ENCODE measurements around the gene ARHGEF7. TPM values are rescaled to one million over a fixed set of nuclear protein-coding genes. Genes with fewer than 3 reads are reported as not detected.

ARHGEF7 gene
- total RNA-seq, 4 donors from 2014 or later = 11.5 to 57.2 (median 36.5) TPM

DNA sequence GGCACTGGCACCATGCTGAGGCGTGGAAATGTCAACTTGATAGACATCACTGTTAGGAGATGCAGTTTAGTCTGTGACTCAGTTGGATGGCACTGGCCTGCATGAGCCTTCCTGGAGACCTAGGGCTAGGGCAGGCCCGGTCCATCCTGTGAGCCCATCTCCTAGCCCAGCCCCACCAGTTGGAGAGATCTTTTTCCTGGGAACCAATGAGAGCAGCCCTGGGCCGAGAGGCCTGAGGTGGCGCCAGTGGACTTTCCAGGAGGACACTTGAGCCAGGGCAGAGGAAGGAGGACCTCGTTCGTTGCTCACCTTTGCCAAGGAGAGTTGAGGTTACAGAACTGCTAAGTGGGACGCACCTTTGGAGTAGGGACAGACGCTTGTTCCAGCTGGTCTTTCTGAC is 104.8 kb downstream of the ARHGEF7 start:
- Histone ChIP-seq H3K27me3 (no peaks in the 10 kb centered on the region), H3K27ac (peak overlapping the region in 3 of 4 donors; percentile 40 to 58 (median 46)), H3K4me1 (peaks cover 4 to 70% (median 6%) of the 10 kb centered on the region in 3 donors), H3K36me3 (peaks cover 0 to 34% (median 0%) of the 10 kb centered on the region in 3 donors), H3K9me3 (no peaks in the 10 kb centered on the region), H3K4me3 (no peak overlapping the region)
- no peak for DNase-seq
- WGBS, 2 donors = 77 to 89% methylated on average over 7 of the region's 8 CpGs
- TF ChIP-seq, protein P1, sequence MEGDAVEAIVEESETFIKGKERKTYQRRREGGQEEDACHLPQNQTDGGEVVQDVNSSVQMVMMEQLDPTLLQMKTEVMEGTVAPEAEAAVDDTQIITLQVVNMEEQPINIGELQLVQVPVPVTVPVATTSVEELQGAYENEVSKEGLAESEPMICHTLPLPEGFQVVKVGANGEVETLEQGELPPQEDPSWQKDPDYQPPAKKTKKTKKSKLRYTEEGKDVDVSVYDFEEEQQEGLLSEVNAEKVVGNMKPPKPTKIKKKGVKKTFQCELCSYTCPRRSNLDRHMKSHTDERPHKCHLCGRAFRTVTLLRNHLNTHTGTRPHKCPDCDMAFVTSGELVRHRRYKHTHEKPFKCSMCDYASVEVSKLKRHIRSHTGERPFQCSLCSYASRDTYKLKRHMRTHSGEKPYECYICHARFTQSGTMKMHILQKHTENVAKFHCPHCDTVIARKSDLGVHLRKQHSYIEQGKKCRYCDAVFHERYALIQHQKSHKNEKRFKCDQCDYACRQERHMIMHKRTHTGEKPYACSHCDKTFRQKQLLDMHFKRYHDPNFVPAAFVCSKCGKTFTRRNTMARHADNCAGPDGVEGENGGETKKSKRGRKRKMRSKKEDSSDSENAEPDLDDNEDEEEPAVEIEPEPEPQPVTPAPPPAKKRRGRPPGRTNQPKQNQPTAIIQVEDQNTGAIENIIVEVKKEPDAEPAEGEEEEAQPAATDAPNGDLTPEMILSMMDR (IDR thresholded peaks at IDR 0.05) = no peak
- TF ChIP-seq POLR2A (IDR thresholded peaks at IDR 0.05) = no peak
- intact Hi-C loops (cut with DNase I) = loop anchor here (10.0 kb wide), 1 partner anchor 155 kb away; no protein-coding TSS in a partner anchor

- Histone ChIP-seq H3K27me3 (no peaks in the 10 kb centered on the region), H3K4me1 (peaks cover 0 to 21% (median 0%) of the 10 kb centered on the region in 3 donors), H3K4me3 (no peak overlapping the region), H3K27ac (no peak overlapping the region), H3K9me3 (no peaks in the 10 kb centered on the region), H3K36me3 (peaks cover 0 to 66% (median 6%) of the 10 kb centered on the region in 3 donors)
- DNase-seq = no peak
- no peak for TF ChIP-seq POLR2A (IDR thresholded peaks at IDR 0.05)
- TF ChIP-seq, protein P1 (IDR thresholded peaks at IDR 0.05) = no peak
- WGBS, 2 donors = 89 to 98% methylated on average over 6 of the region's 6 CpGs
- intact Hi-C loops (cut with DNase I) = no loop called here
These were observed 110.1 kb downstream of the ARHGEF7 start for GRCh38 chr13:111225166-111225565.

DNA sequence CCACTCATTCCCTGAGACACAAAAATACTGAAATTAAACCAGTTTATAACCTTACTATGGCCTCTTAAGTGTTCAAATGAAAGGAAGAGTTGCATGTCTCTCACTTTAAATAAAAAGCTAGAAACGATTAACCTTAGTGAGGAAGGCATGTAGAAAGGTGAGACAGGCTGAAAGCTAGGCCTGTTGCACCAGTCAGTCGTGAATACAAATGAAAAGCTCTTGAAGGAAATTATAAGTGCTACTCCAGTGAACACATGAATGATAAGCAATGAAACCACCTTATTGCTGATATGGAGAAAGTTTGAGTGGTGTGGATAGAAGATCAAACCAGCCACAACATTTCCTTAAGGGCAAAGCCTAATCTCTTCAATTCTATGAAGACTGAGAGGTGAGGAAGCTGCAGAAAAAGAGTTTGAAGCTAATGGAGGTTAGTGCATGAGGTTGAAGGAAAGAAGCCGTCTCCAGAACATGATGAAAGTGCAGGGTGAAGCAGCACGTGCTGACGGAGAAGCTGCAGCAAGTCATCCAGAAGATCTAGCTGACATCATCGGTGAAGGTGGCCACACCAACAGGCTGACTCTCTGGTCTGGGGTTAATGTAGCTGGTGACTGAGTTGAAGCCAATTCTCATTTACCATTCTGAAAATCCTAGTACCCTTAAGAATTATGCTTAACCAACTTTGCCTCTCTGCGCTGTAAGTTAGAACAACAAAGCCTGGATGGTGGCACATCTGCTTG is 110.9 kb downstream of the ARHGEF7 start:
- no peaks in the 10 kb centered on the region for H3K9me3 ChIP-seq
- TF ChIP-seq, protein P1 (IDR thresholded peaks at IDR 0.05) = no peak
- TF ChIP-seq POLR2A (IDR thresholded peaks at IDR 0.05) = no peak
- no peaks in the 10 kb centered on the region for H3K27me3 ChIP-seq
- intact Hi-C loops (cut with DNase I) = no loop called here
- H3K4me1 ChIP-seq = peaks cover 0 to 15% (median 0%) of the 10 kb centered on the region in 3 donors
- no peak overlapping the region for H3K27ac ChIP-seq
- WGBS, 2 donors = 69 to 77% methylated on average over 7 of the region's 7 CpGs
- no peak for DNase-seq
- no peak overlapping the region for H3K4me3 ChIP-seq
- peaks cover 0 to 63% (median 6%) of the 10 kb centered on the region in 3 donors for H3K36me3 ChIP-seq

DNA sequence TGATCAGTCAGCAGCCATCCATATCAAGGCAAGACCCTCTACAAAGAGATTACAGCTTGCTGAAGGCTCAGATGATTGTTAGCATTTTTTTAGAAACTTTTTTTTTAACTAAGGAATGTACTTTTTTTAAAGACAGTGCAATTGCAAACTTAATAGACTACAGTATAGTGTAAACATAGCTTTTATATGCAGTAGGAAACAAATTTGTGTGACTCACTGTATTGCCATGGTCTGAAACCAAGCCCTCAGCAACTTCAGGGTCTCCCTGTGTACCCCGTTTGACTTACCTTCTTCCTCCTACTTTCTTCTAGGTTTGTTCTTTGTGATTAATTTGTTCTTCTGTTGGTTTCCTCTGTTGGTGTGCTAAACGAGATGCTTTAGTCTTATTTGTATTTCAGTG is 112.3 kb downstream of the ARHGEF7 start:
- Histone ChIP-seq H3K9me3 (no peaks in the 10 kb centered on the region), H3K36me3 (peaks cover 0 to 63% (median 6%) of the 10 kb centered on the region in 3 donors), H3K27me3 (no peaks in the 10 kb centered on the region), H3K4me1 (peaks cover 0 to 6% (median 0%) of the 10 kb centered on the region in 3 donors), H3K4me3 (no peak overlapping the region), H3K27ac (no peak overlapping the region)
- intact Hi-C loops (cut with DNase I) = no loop called here
- TF ChIP-seq, protein P1 (IDR thresholded peaks at IDR 0.05) = no peak
- no peak for TF ChIP-seq POLR2A (IDR thresholded peaks at IDR 0.05)
- 65 to 68% methylated on average over 2 of the region's 2 CpGs for whole genome bisulfite sequencing, 2 donors
- no peak for DNase-seq
